CD4-positive, alpha-beta T cell treated with Interleukin-21 for 1 hour (primary cell): ENCODE measurements around the gene METTL9.
A peak's percentile ranks its signal among the peaks of the same experiment; 100 is the strongest.
"Not testable (repeated sequence)": the region's sequence is repeated elsewhere in the genome, so short reads cannot be mapped to it uniquely, and the experiment has no call there.

Source experiments
- DNase-seq: peaks from one replicate; pipeline ENCODE4 v3.0.0-alpha.2; 2020

Gene METTL9

DNA sequence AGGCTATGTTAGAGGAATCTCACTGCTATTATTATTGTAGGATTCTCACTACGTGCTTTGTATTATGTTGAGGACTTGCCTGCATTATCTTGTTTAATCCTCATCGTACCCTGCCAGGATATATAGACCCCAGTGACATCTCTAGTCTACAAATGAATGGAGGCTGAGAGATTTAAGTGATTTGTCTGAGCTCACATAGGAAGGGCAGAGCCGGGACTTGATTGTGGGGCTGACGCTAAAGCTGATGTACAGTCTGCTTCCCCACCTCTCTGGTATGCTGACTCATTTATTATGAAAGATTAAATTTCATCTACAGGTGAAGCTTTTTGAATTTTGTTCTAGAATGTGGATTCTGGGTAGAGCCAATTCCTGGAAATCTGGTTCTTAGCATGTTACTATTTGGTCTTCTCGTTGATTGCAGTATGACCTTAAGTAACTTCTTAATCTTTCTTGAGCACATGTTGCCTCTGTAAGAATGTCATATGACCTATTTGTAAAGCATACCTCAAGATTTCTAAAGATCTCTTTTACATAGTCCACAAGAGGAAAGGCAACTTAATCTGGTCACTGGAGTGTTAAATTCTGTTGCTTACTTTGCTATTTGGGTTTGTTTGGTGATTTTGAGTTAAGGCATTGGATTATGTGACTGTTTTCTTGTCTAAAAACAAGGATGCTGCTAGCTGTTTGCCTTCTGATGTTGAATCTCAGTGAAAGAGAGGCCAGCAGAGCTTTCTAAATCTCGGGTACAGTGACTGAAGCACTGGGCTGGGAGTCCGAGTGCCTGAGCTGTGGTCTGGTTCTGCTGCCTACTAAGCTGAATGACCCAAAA lies 12.4 kb downstream of the METTL9 start:
- no peak for DNase-seq

- no peak for DNase-seq
Observed at GRCh38 chr16:21613361-21613760, 14.0 kb downstream of the METTL9 start.

- no peak for DNase-seq
Observed at GRCh38 chr16:21613781-21614180, 14.4 kb downstream of the METTL9 start.

DNA sequence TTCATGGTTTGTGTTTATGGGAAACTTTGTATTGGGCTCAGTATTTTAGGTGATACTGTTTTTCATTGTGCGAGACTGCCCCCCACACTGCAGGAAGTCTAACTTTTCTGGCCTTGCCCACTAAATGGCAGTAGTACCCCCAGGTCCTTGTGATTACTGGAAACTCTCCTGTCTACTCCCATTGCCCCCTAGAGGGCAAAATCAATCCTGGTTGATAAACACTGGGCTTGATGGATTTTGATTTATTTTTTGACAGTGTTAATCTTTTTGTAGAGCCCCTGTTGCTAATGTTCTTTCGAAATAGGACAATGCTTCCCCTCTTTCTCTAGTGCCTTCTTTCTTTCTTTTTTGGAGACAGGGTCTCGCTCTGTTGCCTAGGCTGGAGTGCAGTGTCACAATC lies 15.5 kb downstream of the METTL9 start:
- DNase-seq: no peak

GRCh38 chr16:21617607-21618006 lies 18.2 kb downstream of the METTL9 start:
- no peak for DNase-seq

- no peak for DNase-seq
Observed at GRCh38 chr16:21618281-21618680, 18.9 kb downstream of the METTL9 start.

DNA sequence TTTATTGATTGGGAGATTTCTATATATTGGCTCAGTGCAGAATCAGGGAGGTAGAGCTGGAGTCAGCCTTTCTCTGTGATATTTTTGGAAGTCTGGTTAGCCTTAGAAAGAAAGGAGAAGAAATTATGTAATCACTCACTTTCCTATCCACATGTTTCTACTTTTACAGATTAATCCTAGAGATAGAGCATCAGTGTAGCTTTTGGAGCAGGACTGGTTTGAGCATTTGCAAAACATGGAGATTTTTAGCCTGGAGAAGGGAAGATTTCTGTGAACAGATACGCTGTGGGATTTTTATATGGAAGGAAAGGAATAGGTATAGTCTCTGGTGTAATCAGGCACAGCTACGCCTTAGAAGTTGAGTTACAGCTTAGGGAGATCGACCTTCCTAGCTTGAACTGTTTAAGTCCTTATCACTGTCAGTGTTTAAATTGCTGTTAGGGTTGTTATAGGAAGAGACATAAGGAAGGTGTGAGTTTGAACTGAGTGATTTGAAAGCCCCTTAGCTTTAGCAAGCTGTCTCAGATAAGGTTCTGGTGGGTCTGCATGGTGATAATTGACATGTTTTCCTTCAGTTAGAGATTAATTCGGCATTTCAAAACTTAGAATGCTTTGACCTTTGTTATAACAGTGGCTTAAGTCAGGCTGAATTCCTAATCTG lies 20.5 kb downstream of the METTL9 start:
- no peak for DNase-seq

DNA sequence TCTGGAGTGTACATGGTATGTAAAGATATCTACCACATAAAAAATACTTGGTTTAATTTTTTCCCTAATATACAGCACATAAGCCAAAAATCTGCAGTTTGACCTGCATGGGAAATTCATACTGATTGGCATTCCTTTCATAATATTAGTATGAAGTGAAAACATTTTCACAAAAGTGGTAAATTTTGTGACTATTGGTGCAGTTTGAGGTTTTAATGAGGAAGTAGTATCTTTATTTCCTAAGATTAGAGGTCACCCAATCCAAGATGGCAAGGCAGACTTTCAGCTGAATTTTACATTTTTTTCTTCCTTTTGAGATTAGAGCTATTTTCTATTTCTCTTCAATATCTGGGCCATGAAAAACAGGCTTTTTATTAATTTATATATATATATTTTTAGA lies 21.2 kb downstream of the METTL9 start:
- no peak for DNase-seq

DNA sequence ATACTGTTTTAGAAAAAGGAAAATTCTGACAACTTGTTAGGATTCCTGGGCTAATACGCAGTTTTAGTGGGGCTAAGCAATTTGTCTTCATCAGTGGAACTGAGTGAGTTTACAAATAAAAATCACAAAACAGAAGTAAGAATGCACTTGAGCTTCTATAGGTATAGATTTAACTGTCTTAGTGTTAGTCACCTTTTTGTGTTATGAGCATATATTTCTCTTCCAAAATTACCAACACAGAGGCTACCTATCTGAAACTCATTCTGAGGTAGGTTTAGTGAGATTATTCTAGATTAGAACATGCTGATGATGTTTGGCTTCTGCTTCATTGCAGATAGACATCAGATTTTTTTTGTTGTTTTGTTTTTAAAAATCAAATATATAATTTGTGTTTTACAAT lies 23.2 kb downstream of the METTL9 start:
- DNase-seq: no peak

- no peak for DNase-seq
Observed at GRCh38 chr16:21625026-21625425, 25.6 kb downstream of the METTL9 start.

DNA sequence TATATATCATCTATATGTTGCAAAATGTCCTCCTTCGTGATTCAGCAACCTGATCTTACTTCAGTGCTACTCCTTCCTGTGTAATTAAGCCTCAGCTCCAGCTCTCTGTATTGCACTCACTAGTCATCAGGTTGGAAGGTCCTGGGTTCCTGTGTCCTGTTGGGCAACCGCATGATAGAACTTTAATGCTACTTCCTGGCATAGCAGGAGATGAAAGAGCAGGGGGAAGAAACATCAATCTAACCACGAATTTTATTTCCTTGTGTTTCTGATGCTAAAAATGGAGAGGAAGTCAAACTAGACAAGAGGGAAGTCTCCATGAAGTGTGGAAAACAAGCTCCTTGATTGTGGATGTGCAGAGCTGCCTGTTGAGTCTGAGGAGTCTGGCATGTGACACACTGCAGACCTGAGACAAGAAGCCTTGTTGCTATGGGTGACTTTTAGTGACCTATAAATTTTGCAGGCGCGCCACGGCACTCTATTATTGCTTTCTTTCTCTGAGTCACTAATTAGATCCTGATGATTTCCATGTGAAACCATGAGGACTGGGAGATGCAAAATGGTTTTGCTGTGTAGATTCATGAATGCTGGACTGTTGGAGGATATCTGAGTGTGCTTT lies 27.4 kb downstream of the METTL9 start:
- peak; percentile 47 for DNase-seq

- no peak for DNase-seq
Observed at GRCh38 chr16:21628121-21628726, 28.8 kb downstream of the METTL9 start.

DNA sequence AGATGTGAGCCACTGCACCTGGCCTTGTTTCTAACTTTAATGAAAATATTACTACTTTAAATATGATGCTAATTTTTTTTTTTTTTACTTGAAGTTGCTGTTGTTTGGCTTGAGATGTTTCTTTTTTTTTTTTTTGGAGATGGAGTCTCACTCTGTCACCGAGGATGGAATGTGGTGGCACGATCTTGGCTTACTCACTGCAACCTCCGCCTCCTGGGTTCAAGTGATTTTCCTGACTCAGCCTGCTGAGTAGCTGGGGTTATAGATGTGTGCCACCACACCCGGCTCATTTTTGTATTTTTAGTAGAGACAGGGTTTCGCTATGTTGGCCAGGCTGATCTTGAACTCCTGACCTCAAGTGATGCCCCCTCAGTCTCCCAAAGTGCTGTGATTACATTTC lies 29.4 kb downstream of the METTL9 start:
- no peak for DNase-seq

DNA sequence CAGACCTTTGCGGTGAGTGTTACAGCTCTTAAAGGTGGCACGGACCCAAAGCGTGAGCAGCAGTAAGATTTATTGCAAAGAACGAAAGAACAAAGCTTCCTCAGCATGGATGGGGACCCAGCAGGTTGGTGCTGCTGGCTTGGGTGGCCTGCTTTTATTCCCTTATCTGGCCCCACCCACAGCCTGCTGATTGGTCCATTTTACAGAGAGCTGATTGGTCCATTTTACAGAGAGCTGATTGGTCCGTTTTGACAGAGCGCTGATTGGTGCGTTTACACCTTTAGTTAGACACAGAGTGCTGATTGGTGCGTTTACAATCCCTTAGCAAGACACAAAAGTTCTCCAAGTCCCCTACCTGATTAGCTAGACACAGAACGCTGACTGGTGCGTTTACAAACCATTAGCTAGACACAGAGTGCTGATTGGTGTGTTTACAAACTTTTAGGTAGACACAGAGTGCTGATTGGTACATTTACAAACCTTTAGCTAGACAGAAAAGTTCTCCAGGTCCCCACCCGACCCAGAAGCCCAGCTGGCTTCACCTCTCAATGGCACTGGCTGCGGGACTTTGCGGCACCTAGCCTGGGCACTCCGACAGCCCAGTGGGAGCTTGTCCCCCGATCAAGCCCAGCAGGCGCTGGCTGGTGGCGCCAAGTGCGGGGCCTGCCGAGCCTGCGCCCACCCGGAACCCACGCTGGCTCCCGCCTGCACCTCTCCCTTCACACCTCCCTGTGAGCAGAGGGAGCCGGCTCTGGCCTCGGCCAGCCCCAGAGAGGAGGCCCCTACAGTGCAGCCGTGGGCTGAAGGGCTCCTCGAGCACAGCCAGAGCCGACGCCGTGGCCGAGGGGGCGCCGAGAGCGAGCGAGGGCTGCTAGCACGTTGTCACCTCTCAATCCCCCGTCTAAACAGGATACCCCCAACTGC lies 30.5 kb downstream of the METTL9 start:
- DNase-seq: not testable (repeated sequence)

DNA sequence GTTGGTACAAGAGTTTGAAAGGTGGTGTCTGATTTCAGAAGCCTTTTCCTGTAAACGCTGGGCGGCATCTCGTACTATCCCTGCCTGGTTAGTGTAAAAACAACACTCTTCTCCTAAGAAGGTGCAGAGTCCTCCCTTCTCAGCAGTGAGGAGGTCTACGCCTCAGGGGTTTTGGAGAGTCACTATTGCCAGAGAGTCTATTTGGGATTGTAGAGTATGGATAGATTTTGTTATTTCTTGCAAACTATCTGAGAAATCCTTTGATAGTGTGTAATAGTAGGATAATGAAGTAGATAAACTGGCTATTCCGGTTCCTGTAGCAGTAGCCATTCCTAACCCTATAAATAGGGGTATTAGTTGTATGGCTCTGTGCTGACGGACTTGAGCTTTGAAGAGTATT lies 31.5 kb downstream of the METTL9 start:
- DNase-seq: not testable (repeated sequence)

DNA sequence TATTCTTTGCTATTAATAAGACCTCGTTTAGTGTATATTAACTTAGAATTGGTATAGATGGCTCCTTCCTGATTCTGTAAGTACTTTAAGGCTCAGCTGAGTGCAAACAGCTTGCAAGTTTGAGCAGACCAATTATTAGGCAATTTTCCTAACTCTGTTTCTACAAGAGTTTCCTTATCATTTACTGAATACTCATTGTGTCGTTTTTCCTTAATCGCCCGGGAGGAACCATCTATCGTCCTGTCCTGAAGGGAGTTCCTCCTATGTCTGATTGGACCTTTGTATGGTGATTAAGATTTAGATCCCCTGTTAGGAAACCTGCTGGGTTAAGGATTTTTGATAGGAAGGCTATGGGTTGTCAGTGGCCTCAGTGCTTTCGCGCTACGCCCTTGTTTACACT lies 32.0 kb downstream of the METTL9 start:
- DNase-seq: not testable (repeated sequence)

- not testable (repeated sequence) for DNase-seq
Observed at GRCh38 chr16:21631951-21632575, 32.7 kb downstream of the METTL9 start.

DNA sequence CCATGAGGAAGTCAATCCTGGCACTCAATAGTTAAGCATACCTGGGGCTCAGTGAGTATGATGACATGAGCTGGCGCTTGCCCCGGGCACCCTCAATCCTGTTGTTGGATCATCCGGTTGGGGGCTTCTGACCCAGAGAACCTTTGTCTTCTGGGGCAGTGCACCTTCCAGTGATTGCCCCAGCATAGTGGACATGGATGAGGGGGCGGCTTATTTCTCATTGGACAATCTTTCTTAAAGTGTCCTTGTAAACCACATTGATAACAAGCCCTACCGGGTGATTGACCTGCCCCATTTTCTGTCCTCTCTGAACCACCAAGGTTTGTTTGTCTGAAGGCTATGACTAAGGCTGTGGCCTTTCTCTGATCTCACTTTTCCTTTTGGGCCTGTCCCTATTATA lies 34.8 kb downstream of the METTL9 start:
- DNase-seq: no peak

GRCh38 chr16:21635694-21636093 lies 36.3 kb downstream of the METTL9 start:
- DNase-seq: not testable (repeated sequence)

- DNase-seq: no peak
Observed at GRCh38 chr16:21637032-21637968, 37.9 kb downstream of the METTL9 start.

DNA sequence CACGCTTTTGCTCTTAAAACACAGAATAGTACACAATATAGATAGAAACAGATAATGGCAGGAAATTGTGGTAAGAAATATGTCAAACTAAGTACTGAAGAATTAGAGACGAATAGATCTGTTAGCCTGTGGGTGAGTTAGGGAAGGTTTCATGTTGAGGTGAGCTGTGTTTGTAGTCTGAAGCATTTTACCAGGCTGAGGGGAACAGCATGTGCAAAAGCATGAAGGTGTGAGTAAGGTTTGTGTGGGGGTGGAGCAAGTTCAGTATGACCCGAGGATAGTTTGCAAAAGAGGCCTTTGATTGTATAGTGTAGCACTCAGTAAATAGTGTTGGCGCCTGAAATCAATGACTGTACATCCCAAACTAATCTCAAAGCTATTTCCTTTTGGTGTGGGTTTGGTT lies 39.2 kb downstream of the METTL9 start:
- peak; percentile 38 for DNase-seq
